Keratinocyte (primary cell): ENCODE measurements around the gene BID. TPM values are rescaled to one million over a fixed set of nuclear protein-coding genes. Genes with fewer than 3 reads are reported as not detected.

Experiments used
- DNase-seq: peaks from one replicate; pipeline ENCODE4 v3.0.0-alpha.2; 2011; ENCODE audit warnings: low read depth, missing footprints, low spot score
- FAIRE-seq: peaks from 2 replicates; lab custom pipeline; 2011; peaks lifted over from hg19 to GRCh38; lab: Jason Lieb, UNC
- H2AFZ ChIP-seq: 2 replicates; pipeline ENCODE4 v1.6.0; 2012; ENCODE audit warnings: low read length, control low read depth, inconsistent platforms; ENCODE audit not compliant: control insufficient read depth
- H3K27ac ChIP-seq: 2 replicates; pipeline ENCODE4 v1.5.1; 2011; ENCODE audit warnings: low read length; ENCODE audit not compliant: control insufficient read depth, insufficient read depth
- H3K27me3 ChIP-seq: 3 replicates; pipeline ENCODE4 v1.6.0; 2011; ENCODE audit warnings: low read length; ENCODE audit not compliant: control insufficient read depth, insufficient read depth; ENCODE audit errors: extremely low read depth
- H3K36me3 ChIP-seq, 2 experiments: 2 replicates in 1 of 2; 3 replicates in 1 of 2; pipeline ENCODE4 v1.5.1; 2011; ENCODE audit warnings: low read length in 2 of 2, mild to moderate bottlenecking in 1 of 2; ENCODE audit not compliant: control insufficient read depth in 2 of 2, insufficient read depth in 2 of 2; ENCODE audit errors: extremely low read depth in 1 of 2
- H3K4me1 ChIP-seq: 3 replicates; pipeline ENCODE4 v1.5.1; 2011; ENCODE audit warnings: low read length; ENCODE audit not compliant: control insufficient read depth, insufficient read depth; ENCODE audit errors: extremely low read depth
- H3K4me2 ChIP-seq: 3 replicates; pipeline ENCODE4 v1.6.0; 2011; ENCODE audit warnings: low read depth, low read length; ENCODE audit not compliant: control insufficient read depth, insufficient read depth; ENCODE audit errors: extremely low read depth
- H3K4me3 ChIP-seq, 3 experiments: fragments of 200-600 bp in 1 of 3; sonication (generic) in 1 of 3; 2 replicates in 2 of 3; 3 replicates in 1 of 3; pipeline ENCODE4 v1.5.1; 2011 to 2016; ENCODE audit warnings: low read length in 3 of 3, mild to moderate bottlenecking in 3 of 3, control low read depth in 2 of 3, inconsistent platforms in 1 of 3, low read depth in 1 of 3, mixed read lengths in 1 of 3, mixed run types in 1 of 3, moderate library complexity in 1 of 3; ENCODE audit not compliant: control insufficient read depth in 2 of 3, insufficient read depth in 2 of 3; ENCODE audit errors: extremely low read depth in 1 of 3
- H3K79me2 ChIP-seq: 2 replicates; pipeline ENCODE4 v1.6.0; 2012; ENCODE audit warnings: low read length; ENCODE audit not compliant: control insufficient read depth, insufficient read depth
- H3K9ac ChIP-seq: 3 replicates; pipeline ENCODE4 v1.6.0; 2011; ENCODE audit warnings: low read length; ENCODE audit not compliant: control insufficient read depth, insufficient read depth; ENCODE audit errors: extremely low read depth
- H3K9me1 ChIP-seq: 3 replicates; pipeline ENCODE4 v1.6.0; 2011; ENCODE audit warnings: low read length; ENCODE audit not compliant: control insufficient read depth, insufficient read depth; ENCODE audit errors: extremely low read depth
- H3K9me3 ChIP-seq: 2 replicates; pipeline ENCODE4 v1.5.1; 2012; ENCODE audit warnings: low read depth, low read length; ENCODE audit not compliant: control insufficient read depth
- H4K20me1 ChIP-seq: 3 replicates; pipeline ENCODE4 v1.6.0; 2011; ENCODE audit warnings: low read length; ENCODE audit not compliant: control insufficient read depth, insufficient read depth; ENCODE audit errors: extremely low read depth
- CTCF ChIP-seq, 3 experiments: IDR thresholded peaks in 1 of 3; conservative IDR thresholded peaks in 1 of 3; optimal IDR thresholded peaks in 1 of 3; 2 replicates in 2 of 3; 3 replicates in 1 of 3; pipeline versions ENCODE3 to v1.5.1; 2011; ENCODE audit warnings: low read length in 3 of 3, mild to moderate bottlenecking in 3 of 3, moderate library complexity in 2 of 3, control low read depth in 1 of 3, inconsistent platforms in 1 of 3; ENCODE audit not compliant: insufficient read depth in 2 of 3; ENCODE audit errors: extremely low read depth in 1 of 3
- EZH2 ChIP-seq: IDR thresholded peaks from one replicate; pipeline ENCODE4 v1.6.1; 2012; ENCODE audit warnings: inconsistent platforms, mild to moderate bottlenecking, low read length, moderate library complexity
- dilution Hi-C: fragments of 300-500 bp; cut with MboI; formaldehyde crosslinking; loops from one replicate; pipeline ENCODE4 v1.7.0; 2020; ENCODE audit warnings: low sequenced_read_pairs; ENCODE audit not compliant: extremely low pct_ligation_motif_present
- polyA plus RNA-seq, 5 experiments: library from polyadenylated mRNA; depleted of rRNA in 3 of 5; stranded (reverse) in 3 of 5; stranded (forward) in 1 of 5; unstranded in 1 of 5; fragments of >200 nt; gene quantifications; 1 replicate in 1 of 5; 2 replicates in 3 of 5; 3 replicates in 1 of 5; pipeline versions ENCODE4 v1.2.1 to v1.2.3, GENCODE V29; 2011 to 2012; ENCODE audit warnings: missing spikeins in 2 of 5, low read depth in 1 of 5, low replicate concordance in 1 of 5

BID gene
- polyA plus RNA-seq, 1 donor (not counting 4 experiments of a cell fraction or from before 2014, with no cell fraction given), result 46.0 TPM

- DNase-seq, result no peak
- Histone ChIP-seq H3K9ac (no peak overlapping the region), H3K36me3 (peaks cover 16 to 31% of the 10 kb centered on the region in 2 experiments), H3K79me2 (no peaks in the 10 kb centered on the region), H3K4me2 (no peak overlapping the region), H4K20me1 (no peaks in the 10 kb centered on the region), H3K9me3 (no peaks in the 10 kb centered on the region), H3K9me1 (no peaks in the 10 kb centered on the region), H3K27me3 (no peaks in the 10 kb centered on the region), H3K27ac (no peak overlapping the region), H3K4me3 (no peak overlapping the region), H3K4me1 (no peaks in the 10 kb centered on the region), H2AFZ (no peak overlapping the region)
- TF ChIP-seq CTCF (optimal IDR thresholded peaks at IDR 0.05 in 1 of 3, IDR thresholded peaks at IDR 0.05 in 1 of 3, conservative IDR thresholded peaks at IDR 0.05 in 1 of 3; ENCODE audit: extremely low read depth in 1 of 3, insufficient read depth in 2 of 3, low read length in 3 of 3) (no peak), EZH2 (no peak)
- no peak for FAIRE-seq
- dilution Hi-C loops, result no loop called here
These were observed 40.1 kb downstream of the BID start for GRCh38 chr22:17734187-17734586.

DNA sequence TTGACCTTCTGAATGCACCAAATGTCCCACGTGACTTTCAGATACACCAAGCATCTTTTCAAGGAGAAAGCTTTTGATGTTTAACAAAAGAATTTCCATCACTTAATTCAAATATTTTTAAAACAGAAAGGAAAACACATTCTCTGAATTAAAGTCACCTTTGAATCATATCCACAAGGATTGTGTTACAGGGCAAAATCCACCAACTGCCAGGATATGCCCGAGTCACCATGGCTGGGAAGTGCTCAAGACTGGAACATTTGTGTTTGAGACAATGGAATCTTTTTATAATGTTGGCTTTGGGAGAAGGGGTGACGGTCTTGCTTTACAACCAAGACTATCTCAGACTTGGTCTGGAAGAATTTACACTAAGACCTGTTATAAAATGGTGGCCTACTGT, 40.8 kb downstream of the BID start:
- no peak overlapping the region for H3K27ac ChIP-seq
- no peaks in the 10 kb centered on the region for H3K79me2 ChIP-seq
- no peak for TF ChIP-seq CTCF (optimal IDR thresholded peaks at IDR 0.05 in 1 of 3, IDR thresholded peaks at IDR 0.05 in 1 of 3, conservative IDR thresholded peaks at IDR 0.05 in 1 of 3; ENCODE audit: extremely low read depth in 1 of 3, insufficient read depth in 2 of 3, low read length in 3 of 3)
- TF ChIP-seq EZH2, result no peak
- H2AFZ ChIP-seq, result no peak overlapping the region
- H3K9ac ChIP-seq, result no peak overlapping the region
- no peak overlapping the region for H3K4me2 ChIP-seq
- H3K9me3 ChIP-seq, result no peaks in the 10 kb centered on the region
- dilution Hi-C loops, result no loop called here
- H3K4me3 ChIP-seq, result no peak overlapping the region
- peaks cover 16 to 31% of the 10 kb centered on the region in 2 experiments for H3K36me3 ChIP-seq
- no peaks in the 10 kb centered on the region for H4K20me1 ChIP-seq
- no peaks in the 10 kb centered on the region for H3K4me1 ChIP-seq
- DNase-seq (no peak), FAIRE-seq (no peak)
- H3K9me1 ChIP-seq, result no peaks in the 10 kb centered on the region
- no peaks in the 10 kb centered on the region for H3K27me3 ChIP-seq
